Stimulated activated CD4-positive, alpha-beta T cell treated with anti-CD3 and anti-CD28 coated beads, TNF-alpha, amount 100 ng/mL, for 48 hours (primary cell): Measurements from ENCODE around the gene PCBP3.
"Not testable (repeated sequence)": the region's sequence is repeated elsewhere in the genome, so short reads cannot be mapped to it uniquely, and the experiment has no call there.

Source experiments
- DNase-seq, 3 donors: peaks; one replicate each; pipeline ENCODE4 v3.0.0-alpha.2; 2020; ENCODE audit warnings: low read depth in 3 of 3

The PCBP3 gene

DNA sequence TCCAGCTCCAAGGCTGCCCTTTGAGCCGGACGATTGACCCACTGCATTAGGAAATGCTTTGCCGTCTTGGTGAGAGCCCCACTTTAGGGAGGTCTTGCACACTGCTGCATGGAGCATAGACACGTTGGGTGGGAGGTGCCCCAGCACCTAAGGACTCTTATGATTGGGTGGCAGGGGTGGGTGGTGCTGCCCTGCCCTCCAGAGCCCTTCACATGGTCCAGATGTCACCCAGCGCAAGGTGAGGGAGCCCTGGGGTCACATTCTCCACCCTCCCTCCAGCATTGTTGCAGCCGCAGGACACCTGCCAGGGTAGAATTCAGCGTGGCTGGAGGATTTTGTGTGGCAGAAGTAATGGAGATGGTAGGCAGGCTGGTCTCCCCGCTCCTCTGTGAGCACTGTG, 200.7 kb downstream of the PCBP3 start:
- DNase-seq, result no peak

DNA sequence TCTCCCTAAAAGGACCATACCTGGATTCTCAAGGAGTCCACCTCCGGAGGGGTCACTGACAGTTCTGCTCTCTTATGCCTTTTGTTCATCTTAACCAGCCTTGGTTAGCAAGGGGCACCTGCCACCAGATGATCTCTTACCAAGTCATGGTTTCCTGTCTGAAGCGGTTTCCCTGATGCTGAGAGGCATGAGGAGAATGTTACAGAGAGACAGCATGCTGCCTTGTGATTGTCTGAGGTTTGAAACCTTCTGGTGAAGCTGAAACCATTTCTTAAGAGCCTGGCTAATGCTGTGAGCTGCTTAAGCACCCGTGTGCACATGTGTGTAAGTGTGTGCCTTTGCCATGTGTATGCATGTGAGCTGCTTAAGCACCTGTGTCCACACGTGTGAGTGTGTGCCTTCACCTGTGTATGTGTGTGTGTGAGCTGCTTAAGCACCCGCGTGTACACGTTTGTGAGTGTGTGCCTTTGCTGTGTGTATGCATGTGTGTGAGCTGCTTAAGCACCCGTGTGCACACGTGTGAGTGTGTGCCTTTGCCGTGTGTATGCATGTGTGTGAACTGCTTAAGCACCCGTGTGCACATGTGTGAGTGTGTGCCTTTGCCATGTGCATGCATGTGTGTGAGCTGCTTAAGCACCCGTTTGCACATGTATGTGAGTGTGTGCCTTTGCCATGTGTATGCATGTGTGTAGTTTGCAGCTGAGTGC, 201.7 kb downstream of the PCBP3 start:
- no peak for DNase-seq

DNA sequence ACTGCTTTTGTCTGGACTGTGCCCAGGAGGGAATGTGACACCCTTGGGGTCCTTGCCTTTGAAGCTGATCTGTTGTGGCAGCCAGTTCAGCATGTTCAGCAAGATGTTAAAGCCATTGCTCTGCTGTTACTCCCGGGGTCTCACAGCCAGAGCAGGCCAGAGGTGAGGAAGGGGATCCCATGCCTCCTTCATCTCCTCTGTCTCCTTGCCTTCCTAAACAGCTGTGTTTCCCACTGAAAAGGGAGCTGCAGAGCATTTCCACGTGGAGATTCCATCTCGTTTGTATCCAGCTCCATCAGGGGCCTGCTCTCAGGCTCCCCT, 202.2 kb downstream of the PCBP3 start:
- DNase-seq, result no peak

DNA sequence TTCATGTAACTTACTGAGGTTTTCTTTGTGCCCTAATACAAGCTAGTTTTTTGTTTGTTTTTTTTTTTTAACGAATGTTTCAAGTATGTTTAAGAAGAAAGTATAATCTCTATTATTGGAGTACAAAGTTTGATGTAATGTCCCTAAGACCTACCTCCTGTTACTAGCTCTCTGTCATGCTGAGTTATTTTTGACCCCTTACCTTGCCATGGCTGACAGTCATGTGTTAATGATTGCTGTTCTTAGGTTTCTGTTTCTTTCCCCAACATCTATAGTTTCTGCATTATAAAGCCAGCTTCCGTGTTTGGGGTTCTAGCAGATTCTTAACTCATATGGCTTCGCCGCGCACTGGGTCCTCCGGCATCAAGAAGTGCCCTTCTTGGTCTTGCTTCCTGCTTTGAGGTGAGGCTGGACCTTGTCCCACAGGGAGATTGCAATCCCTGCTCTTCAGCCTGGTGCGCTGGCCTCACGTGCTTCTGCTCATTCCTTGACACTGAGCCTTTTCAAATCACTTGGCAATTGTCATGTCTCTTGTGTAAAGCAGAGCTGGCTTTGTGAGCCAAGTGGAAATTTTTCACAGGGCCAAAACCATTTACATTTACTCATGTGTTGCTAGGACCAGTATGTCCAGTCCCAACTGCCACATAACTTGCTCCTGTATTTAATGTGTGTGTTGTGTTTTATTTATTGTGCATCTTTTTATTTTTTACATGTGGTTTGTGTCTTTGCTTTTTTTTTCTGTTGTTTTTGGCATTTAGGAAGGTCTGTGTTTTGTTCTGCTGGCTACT, 203.0 kb downstream of the PCBP3 start:
- DNase-seq, result no peak

DNA sequence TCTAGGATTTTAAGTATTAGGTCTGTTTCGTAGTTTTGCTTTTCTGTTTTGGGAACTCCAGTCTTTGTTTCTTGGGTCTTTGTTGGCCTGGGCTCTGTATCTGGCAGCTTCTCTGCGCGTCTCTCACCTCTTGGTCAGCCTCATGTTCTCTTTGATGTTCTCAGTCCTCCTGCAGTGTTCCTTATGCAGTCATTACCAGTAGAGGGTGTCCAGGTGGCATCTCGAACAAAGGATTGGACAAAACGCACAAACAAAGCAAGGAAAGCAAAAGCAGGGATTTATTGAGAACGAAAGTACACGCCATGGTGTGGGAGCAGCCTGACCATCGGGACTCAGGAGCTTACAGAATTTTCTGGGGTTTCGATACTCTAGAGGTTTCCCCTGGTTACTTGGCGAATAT, 204.3 kb downstream of the PCBP3 start:
- no peak for DNase-seq

DNA sequence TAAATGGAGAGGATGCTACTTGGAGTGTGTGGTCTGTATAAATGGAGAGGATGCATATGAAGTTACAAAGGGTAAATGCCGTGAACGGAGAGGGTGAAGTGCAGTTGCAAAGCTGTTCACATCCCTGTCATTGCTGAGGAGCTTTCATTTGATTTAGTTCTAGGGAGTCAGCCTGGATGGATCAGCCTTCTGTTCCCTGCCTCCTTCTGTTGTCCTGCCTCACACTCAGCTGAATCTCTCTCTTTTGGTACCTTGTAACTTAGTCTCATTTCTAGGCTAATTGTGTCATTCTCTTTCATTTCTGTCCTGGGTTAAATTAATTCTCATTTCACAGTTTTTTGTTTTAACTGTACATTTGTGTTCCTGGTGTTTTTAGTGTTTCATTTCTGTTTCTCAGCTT, 204.8 kb downstream of the PCBP3 start:
- no peak for DNase-seq

DNA sequence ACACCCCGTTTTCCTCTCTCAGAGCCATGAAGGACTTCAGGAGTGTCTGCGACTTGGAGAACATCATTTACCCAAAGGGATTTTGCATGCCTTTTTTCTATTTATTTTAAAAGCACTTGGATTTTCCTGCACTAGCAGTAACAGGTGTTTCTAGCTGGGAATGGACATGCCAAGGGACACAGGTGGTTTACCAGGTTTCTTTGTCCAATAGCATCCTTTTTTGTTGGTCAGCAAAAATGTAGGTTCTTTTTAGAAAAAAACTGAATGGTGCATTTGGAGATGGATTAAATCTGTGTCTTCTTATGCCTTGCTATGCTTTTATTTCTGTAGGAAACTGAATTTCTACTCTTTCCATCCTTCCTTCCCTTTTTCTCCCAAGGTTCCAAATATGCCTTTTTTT, 205.3 kb downstream of the PCBP3 start:
- DNase-seq, result no peak

DNA sequence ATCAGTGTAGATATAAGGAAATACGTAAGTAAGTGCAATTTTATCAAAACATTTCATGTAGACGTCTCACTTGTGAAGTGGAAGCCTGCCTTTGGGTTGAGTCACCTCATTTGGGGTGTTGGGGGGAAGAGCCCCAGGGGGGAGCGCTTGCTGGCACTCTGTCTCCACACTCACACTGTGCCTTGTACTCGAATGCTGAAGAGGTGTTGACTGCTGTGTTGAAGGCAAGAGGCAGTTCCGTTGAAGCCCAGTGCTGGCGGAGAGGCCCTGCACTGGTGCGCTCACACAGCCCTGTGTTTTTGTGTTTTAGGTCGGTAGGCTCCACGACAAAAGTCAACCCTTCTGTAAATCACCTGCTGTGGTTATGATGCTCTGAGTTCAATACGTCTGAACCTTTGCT, 206.1 kb downstream of the PCBP3 start:
- DNase-seq, result no peak

DNA sequence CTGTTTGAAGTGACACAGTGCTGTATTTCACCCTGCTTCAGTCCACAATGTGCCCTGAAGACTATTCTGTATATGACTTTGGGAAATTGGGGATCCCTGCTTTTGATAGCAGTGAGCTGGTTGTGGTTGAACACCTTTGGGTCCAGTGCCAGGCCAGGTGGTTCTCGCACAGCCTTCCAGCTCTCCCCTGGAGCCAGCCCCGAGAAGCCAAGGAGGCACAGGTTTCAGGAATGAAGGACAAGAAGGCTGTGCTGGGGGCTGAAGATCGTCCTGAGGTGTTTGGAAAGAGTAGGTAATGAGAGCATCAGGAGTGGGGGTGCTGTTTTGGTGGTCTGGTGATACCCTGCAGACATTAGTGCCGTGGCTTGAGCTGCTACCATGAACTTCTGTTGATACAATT, 206.7 kb downstream of the PCBP3 start:
- DNase-seq, result no peak

DNA sequence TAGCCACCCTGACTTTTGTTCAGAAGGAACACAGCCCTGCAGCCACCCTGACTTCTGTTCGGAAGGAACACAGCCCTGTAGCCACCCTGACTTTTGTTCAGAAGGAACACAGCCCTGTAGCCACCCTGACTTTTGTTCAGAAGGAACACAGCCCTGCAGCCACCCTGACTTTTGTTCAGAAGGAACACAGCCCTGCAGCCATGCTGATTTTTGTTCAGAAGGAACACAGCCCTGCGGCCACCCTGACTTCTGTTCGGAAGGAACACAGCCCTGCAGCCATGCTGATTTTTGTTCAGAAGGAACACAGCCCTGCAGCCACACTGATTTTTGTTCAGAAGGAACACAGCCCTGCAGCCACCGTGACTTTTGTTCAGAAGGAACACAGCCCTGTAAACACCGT, 208.9 kb downstream of the PCBP3 start:
- not testable (repeated sequence) for DNase-seq

DNA sequence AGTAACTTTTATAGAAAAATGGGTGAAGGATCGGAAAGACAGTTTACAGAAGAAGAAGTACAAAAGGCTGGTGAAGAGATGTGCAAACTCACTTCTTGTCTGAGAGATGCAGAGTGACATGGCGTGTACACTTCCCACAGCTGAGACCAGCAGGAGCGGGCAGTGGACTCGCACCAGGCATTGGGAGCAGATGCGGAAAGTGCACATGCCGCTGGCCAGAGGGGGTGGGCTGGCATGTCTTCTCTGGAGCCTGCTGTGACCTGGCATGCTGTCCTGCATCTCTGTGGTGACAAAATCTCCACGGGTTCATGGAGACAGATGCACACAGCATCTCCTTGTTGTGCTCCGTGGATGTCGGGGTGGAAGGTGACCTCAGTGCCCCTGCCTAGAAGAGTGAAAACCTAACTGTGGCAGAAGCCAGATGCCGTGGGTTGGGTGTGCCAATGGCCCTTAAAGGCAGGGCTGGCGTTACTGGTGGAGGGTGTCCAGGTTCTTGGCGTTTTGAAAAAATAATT, 209.4 kb downstream of the PCBP3 start:
- DNase-seq, result no peak

DNA sequence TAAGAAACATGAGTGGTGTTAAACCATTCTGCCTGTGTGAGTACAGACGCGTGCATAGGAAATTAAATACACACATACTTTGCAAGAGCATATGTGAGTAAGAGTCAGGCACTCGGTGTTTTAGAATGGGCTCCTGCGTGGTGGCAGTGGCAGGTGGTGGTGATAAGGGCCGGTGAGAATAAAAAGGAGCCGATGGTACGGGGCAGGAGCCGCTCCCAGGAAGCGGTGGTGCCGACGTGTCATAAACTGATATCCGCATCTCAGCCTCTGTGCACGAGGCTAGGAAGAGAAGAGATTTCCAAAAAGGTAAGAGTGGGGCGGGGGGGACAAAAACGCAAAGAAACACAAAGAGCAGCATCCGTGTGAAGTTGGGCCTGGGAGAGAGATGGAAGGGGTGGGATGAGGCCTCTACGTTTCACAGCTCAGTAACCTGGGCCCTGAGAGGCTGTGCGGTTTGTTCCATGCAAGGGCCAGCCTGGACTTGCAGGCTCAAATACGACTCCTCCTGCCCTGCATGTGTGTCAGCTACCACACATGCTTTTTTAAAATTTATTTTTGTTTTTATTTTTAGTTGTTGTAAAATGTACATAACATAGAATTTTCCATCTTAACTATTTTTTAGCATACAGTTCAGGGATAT, 210.3 kb downstream of the PCBP3 start:
- no peak for DNase-seq

DNA sequence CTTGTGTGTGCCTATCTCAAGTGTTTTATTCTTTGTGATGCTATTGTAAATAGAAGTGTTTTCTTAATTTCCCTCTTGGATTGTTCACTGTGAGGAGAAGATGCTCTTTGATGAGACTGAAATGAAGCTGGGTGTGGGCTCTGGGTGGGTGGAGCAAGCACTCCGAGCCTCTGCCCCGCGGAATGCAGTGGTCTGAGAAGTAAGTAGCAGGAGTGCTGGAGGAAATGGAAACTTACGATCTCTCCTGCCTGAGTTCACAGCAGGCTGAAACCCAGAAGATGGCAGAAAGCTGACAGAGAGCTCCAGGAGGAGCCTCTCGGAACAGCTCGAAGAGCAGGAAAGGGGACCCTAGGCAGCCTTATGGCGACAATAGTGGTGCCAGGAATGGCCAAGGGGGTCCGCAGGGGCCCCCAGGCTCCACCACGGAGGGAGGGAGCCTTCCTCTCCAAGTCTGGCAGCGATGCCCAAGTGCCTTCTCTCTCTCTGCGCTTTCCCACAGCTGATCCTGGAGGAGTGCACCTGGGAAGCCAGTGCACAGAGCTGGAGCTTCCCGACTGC, 211.2 kb downstream of the PCBP3 start:
- DNase-seq, result no peak

DNA sequence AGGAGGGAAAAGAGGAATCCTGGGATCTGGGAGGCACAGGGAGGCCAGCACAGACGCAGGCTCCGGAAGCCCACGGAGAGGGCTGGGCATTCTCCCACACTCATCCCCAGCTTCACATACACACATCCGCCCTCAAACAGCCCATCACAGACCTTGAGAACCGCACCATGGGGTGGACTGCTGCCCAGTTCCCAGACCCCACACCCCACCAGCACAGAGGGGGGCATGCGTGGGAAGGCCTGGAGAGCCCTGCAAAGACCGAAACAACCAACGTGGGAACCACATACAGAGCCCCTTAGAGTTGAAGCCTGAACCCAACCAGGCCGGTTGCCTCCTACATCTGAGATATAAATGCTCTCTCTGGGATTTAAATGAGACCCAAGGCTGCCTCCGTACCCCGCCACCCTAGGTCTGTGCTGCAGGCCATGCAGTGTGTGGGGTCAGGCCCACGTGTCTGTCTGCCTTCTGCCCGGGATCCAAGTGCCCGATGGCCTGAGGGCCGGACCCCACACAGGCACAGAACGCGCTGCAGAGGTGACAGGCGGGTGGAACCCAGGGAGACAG, 211.8 kb downstream of the PCBP3 start:
- no peak for DNase-seq

DNA sequence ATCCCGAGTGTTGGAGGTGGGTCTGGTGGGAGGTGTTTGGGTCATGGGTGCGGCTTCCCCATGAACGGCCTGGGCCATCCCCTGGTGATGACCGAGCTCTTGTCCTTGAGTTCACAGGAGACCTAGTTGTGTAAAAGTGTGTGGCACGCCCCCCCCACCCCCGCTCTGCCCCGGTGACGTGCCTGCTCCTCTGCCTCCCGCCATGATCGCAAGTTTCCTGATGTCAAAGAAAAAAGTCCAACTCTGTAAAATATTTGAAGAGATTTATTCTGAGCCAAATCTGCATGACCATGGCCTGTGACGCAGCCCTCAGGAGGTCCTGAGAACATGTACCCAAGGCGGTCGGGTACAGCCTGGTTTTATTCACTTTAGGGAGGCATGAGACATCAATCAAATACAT, 212.9 kb downstream of the PCBP3 start:
- DNase-seq, result no peak

DNA sequence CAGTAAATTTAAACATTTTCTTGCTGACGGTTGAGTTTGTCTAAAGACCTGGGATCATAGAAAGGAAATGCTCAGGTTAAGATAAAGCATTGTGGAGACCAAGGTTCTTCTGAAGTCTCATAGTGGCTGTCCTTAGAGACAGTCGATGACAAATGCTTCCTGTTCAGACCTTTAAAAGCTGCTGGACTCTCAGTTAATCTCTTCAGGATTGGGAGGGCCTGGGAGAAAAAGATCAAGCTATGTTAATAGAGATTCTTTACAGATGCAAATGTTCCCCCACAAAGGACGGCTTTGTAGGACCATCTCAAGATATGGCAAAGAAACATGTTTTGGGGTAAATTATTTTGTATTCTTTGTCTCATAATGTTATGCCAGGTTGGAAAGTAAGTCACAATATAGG, 213.4 kb downstream of the PCBP3 start:
- DNase-seq, result no peak

DNA sequence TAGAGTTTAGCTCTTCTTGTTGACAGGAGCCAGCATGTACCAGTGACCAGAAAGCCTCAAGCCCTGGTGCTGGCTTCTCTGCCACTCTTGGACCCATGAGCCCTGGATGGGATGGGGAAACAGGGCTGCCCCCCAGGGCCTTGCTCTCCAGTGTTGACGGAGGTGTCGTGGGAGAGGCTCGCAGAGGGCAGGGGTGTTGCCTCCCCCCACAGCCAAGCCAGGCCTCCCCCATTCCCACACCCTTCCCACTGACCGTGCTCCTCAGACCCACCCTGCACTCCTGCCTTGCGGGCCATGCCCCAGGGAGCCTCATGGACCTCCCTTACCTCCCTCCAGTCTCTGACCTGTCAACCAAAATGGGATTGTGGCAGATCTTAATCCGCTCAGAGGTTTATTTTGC, 214.2 kb downstream of the PCBP3 start:
- DNase-seq, result no peak

DNA sequence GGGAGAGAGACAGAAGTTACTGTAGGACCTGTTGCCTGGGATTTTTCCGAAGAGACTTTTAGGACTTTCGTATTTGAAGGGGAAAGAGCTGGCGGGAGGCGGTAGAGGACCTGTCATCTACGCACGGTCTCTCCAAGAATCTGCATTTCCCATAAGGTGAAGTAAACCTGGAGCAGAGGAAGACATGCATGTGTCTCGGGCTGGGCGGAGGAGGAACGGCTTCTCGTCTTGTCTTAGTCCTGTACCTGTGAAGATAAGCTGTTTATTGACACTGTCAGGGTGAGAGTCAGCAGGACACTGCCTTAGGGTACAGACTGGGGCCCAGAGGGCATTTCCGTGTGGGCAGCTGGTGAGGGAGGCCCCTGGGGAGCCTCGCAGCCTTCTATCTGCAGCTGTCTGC, 214.7 kb downstream of the PCBP3 start:
- DNase-seq, result no peak

DNA sequence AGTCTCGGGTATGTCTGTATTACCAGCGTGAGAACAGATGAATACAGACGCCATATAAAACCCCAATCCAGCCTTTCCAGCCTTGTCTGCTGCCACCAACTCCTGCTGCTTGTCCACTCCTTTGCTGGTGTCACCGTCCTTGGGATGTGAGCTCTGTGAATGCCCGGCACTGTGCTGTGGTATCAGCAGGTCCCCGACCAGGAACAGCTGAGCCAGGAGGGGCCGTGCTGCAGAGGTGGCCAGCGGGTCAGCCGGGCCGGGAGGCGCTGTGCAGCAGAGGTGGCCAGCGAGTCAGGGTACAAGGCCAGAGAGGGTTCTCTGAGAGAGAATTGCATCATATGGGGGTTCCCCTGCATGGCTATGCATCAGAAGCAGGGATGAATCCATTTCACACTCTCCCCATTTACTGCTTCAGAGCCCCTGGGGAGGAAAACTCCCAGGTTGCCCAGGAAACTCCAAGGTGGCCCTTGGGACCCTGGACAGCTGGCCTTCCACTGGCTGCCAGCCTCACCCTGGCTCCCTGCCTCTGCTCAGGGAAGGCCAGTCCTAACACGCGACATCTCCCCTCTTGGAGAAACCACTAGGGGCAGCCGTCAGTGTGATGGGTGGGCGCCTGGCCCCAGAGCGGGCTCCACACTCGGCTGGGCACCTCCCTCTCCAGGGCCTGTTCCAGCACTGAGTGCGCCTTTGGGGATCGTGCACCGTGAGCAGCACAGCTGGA, 215.7 kb downstream of the PCBP3 start:
- DNase-seq, result no peak

DNA sequence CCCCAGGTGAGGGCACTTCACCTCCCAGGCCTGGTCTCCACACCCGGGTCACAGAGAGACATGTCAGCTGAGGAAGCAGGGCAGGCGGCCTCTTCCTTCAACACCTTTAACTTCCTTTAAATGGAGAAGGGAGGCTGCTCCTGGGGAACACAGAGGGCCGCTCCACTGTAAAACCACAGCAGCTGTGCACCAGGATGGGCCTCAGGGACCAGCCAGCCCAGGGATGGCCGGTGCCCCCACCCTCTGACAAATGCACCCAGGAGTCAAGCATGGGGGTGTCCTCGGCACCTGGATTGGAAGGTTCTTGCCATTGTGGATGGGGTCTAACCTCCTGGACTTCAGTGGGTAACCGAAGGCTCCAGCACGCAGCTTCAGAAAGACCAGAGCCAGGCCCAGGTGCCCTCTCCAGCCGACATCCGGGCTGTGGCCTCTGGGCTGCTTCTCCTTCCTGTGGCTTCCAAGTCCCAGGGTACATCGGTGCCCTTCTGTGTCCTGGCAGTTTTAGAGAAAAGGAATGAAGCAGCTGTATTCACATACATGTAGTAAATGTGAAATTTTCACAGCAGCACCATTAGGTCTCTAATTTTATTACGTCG, 216.3 kb downstream of the PCBP3 start:
- no peak for DNase-seq

DNA sequence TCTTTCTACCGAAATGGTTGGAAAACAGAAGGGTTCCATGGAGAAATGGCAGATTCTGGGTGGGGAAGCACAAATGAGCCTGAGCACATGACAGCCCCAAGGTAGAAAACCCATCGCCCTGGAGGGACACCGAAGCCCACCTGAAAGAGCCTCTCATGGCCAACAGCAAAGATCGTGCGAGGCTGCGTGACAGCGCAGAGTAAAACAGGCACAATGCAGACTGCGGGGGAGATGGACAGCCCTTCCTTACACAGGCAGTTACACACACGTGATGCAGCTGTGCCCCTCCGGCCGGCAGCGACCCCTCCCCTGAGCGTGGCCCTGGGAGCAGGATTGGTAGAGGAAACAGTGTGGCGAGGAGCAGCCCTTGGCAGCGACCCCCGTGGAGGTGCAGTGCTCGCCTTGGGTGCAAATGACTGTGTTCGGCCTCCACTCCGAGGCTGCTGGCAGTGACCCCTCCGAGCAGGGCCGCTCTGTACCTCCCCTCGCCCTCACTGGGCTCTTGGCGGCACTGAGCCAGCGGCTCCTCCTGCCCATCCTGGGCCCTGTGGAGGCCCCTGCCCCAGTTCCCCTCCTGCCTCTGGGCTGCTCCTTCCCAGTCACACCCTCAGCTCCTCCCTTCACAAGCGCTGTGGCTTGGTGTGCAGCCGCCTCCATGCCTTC, 217.1 kb downstream of the PCBP3 start:
- DNase-seq, result no peak
